Measurements from ENCODE around the gene TBC1D2. TPM values are rescaled to one million over a fixed set of nuclear protein-coding genes. Genes with fewer than 3 reads are reported as not detected.

TBC1D2 gene
- total and polyA plus RNA-seq, 2 donors (not counting 3 experiments of a cell fraction or from before 2014, with no cell fraction given) = 3.4 to 4.5 TPM

DNA sequence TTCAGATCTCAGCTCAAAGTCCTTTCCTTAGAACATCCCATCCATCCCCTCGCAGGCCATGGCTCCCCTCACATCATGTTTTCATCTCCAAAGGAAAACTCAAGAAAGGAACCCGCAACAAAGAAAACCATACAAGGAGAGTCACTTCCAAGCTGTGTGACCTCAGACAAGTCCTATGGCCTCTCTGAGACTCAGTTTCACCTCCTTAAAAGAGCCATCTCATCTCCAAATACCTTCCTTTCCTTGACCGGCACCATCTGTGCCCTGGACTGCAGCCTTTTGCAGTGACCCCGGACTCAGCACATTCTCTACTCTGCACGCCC is 73.7 kb downstream of the TBC1D2 start:
- no TSS peak for BruUV-seq (replicated peaks)
- Histone ChIP-seq H3K4me2 (ENCODE audit: insufficient read depth, low read length) (no peak overlapping the region), H3K9ac (replicated peaks; ENCODE audit: extremely low read depth, insufficient read depth, low read length) (no peak overlapping the region), H3K79me2 (ENCODE audit: control insufficient read depth, insufficient read depth, low read length) (no peaks in the 10 kb centered on the region), H3K9me1 (replicated peaks; ENCODE audit: control insufficient read depth, extremely low read depth, insufficient read depth, low read length) (no peaks in the 10 kb centered on the region), H3K9me3 (replicated peaks; ENCODE audit: control insufficient read depth, insufficient read depth, low read length) (no peaks in the 10 kb centered on the region), H3K27me3 (ENCODE audit: control insufficient read depth in 2 of 2, insufficient read depth in 2 of 2, low read length in 2 of 2) (no peaks in the 10 kb centered on the region), H2AFZ (ENCODE audit: low read depth, low read length) (no peak overlapping the region), H3K4me1 (ENCODE audit: control insufficient read depth, extremely low read depth, insufficient read depth, low read length) (no peaks in the 10 kb centered on the region), H3K27ac (ENCODE audit: insufficient read depth, low read depth, low read length) (no peak overlapping the region), H3K4me3 (replicated peaks in 1 of 3; ENCODE audit: insufficient read depth in 1 of 3, low read depth in 1 of 3, low read length in 3 of 3) (no peak overlapping the region), H3K36me3 (ENCODE audit: control insufficient read depth in 2 of 2, extremely low read depth in 1 of 2, insufficient read depth in 2 of 2, low read length in 2 of 2) (no peaks in the 10 kb centered on the region), H4K20me1 (replicated peaks; ENCODE audit: control insufficient read depth, extremely low read depth, insufficient read depth, low read length) (no peaks in the 10 kb centered on the region)
- dilution Hi-C loops (cut with MboI; ENCODE audit: extremely low pct_ligation_motif_present, low sequenced_read_pairs) (no loop called here), intact Hi-C loops (cut with micrococcal nuclease) (no loop called here)
- FAIRE-seq (no peak), DNase-seq (ENCODE audit: low read depth, low spot score) (no peak)
- ChIA-PET POLR2A (no interaction called here), CTCF (no interaction called here)
- TF ChIP-seq, protein P1, sequence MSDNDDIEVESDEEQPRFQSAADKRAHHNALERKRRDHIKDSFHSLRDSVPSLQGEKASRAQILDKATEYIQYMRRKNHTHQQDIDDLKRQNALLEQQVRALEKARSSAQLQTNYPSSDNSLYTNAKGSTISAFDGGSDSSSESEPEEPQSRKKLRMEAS (IDR thresholded peaks at IDR 0.05; ENCODE audit: insufficient read depth, insufficient read length) = no peak
- no peak for TF ChIP-seq EZH2 (IDR thresholded peaks at IDR 0.05; ENCODE audit: borderline replicate concordance, low read depth, low read length, severe bottlenecking)
- no peak for TF ChIP-seq POLR2A (IDR thresholded peaks at IDR 0.05; ENCODE audit: low read depth, low read length)
- no peak for TF ChIP-seq FOS (IDR thresholded peaks at IDR 0.05; ENCODE audit: borderline replicate concordance, insufficient read depth, low read length)
- TF ChIP-seq MYC (IDR thresholded peaks at IDR 0.05; ENCODE audit: low read depth, low read length) = no peak
- TF ChIP-seq JUN (IDR thresholded peaks at IDR 0.05; ENCODE audit: borderline replicate concordance, insufficient read depth, insufficient read length, low read depth) = no peak
- no peak for TF ChIP-seq GATA2 (IDR thresholded peaks at IDR 0.05; ENCODE audit: insufficient read depth, insufficient read length, low read depth, low read length)
- no peak for TF ChIP-seq CTCF (IDR thresholded peaks at IDR 0.05; ENCODE audit: extremely low read depth in 1 of 2, insufficient read depth in 1 of 2, low read depth in 1 of 2, low read length in 2 of 2)
- TF ChIP-seq POLR2AphosphoS5 (IDR thresholded peaks at IDR 0.05; ENCODE audit: insufficient read depth, low read depth, low read length) = no peak

Measured in endothelial cell of umbilical vein (primary cell).